HG03039 (cell line): ENCODE results near the gene NPHP1.
A peak's percentile ranks its signal among the peaks of the same experiment; 100 is the strongest.
"Not testable (repeated sequence)": the region's sequence is repeated elsewhere in the genome, so short reads cannot be mapped to it uniquely, and the experiment has no call there.

Experiments
- ATAC-seq: cut with Tn5 transposase; IDR thresholded peaks from one replicate; pipeline ENCODE4 v1.9.1; 2021; ENCODE audit warnings: mild to moderate bottlenecking, moderate library complexity; ENCODE audit not compliant: unreplicated experiment

NPHP1 gene

DNA sequence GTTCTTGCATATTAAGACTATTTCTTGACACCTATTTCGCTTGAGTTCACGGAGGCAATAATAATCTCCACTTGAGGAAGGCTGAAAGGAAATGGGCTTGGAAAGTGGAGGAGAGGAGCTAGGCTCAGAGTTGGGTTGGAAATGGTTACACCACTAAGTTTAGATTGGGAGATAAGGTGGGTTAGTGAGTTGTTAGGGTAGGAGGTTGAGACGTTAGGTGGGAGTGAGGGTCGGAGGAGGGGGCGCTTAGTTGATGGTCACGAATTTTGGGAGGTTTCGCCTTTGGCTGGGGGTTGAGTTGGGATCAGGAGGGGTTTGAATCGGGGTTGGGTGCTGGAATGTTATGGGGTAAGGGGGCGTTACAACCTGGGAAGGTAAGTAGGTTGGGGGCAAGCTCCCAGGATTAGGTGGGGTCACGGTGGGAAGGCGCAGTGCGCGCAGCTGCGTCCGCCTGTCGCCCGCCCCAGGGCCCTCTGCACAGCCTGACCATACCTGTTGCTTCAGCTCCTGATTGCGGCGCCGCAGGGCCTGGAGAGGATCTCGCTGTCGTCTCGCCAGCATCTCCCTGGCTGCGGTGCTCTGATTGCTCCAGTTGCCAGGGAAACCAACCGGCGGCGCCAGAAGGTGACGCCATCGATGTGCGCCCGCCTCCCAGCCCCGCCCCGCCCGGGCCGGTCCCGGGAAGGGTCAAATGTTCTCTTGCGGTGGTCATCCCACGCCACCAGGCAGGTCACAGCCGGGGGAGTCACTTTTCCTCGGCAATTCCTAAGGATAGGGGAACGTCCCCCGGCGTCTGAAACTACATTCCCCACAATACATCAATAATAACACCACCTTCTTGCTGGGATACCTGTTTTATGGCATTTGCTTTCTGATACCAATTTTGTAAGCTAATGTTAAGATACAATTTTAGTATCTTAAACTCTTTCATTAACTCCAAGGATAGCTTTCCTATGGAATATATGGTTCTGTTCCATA, at the start of gene NPHP1:
Gene NPHP1, minus strand, starts transcription at position 606 of the 978 bp plus-strand sequence. Its CDS starts 45 bp downstream, at position 561.
- peak; percentile 92 for ATAC-seq

- not testable (repeated sequence) for ATAC-seq
Measured at GRCh38 chr2:110248081-110248795, 43.4 kb upstream of the NPHP1 start.

GRCh38 chr2:110245488-110246435, 40.9 kb upstream of the NPHP1 start:
- ATAC-seq, result not testable (repeated sequence)

DNA sequence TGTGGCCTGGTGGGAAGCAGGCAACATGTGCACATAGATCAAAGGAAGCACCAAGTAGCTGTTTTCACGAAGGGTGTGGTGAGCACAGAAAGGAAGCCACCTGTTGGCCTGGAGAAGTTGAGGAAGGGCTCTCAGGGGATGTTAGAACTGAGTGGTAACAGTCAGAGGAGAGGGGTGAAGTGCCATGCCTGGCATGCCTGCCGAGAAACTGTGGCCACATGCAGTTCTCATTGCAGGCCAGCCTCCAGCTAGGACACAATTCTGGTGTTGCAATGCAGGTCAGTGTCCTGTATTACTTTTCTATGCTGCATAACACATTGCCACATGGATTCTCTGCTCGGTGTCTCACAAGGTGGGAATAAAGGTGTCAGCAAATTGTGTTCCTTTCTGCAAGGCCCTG, 38.5 kb upstream of the NPHP1 start:
- ATAC-seq, result not testable (repeated sequence)

DNA sequence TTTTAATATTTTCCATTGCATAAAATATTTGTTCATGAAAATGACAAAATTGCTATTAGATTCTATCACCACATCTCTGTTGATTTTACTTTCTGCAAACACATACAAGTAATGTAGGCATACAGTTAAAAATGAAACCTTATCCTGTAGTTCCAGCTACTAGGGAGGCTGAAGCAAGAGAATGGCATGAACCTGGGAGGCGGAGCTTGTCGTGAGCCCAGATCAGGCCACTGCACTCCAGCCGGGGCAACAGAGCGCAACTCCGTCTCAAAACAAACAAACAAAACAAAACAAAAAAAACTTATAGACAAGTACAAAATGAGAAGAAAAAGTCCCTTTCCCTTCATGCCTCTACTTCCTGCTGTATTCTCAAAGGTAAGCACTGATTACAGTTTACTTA, 29.7 kb upstream of the NPHP1 start:
- ATAC-seq, result not testable (repeated sequence)

- not testable (repeated sequence) for ATAC-seq
Measured at GRCh38 chr2:110229886-110230285, 25.1 kb upstream of the NPHP1 start.

GRCh38 chr2:110222626-110223025, 17.8 kb upstream of the NPHP1 start:
- not testable (repeated sequence) for ATAC-seq

GRCh38 chr2:110221938-110222337, 17.1 kb upstream of the NPHP1 start:
- no peak for ATAC-seq

- no peak for ATAC-seq
Measured at GRCh38 chr2:110220190-110220564, 15.4 kb upstream of the NPHP1 start.

DNA sequence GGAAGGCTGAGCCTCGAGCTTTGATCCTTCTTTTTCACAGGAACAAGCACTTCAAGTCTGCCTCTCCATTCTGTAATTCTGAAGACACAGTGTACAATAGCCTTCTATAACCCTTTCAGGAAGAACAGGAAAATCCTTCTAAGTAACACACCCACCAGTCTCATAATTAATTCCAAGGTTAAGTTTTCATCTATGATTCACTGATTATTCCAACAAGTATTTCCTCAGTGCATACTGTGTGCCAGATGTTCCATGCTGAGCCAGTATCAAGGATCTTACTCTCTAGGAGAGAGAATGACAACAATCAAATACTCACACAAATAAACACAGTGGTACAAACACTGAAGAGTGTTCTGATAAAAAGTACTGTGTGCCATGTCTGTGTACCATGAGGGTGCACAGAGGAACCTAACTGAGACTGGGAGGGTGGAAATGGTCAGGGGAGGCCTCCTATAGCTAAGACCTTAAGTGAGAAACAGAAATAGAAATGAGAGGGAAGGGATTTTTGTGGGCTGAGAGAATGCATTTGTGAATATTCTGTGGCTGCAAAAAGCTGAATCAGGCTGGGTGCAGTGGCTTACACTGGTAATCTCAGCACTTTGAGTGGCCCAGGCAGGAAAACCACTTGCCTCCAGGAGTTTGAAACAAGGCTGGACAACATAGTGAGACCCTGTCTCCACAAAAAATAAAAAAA, 14.8 kb upstream of the NPHP1 start:
- ATAC-seq, result no peak

DNA sequence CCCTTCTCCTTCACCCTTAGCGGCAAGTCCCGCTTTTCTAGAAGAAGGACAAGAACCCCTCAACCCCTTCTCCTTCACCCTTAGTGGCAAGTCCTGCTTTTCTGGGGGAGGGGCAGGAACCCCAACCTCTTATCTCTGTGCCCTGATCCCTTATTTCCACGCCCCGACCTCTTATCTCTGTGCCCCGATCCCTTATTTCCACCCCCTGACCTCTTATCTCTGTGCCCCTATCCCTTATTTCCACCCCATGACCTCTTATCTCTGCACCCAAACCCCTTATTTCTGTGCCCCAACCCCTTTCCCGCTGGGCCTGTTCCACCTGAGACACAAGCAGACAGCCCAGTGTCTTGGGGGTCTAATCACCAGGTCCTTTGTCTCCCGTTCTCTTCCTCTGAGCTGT, 14.1 kb upstream of the NPHP1 start:
- not testable (repeated sequence) for ATAC-seq

DNA sequence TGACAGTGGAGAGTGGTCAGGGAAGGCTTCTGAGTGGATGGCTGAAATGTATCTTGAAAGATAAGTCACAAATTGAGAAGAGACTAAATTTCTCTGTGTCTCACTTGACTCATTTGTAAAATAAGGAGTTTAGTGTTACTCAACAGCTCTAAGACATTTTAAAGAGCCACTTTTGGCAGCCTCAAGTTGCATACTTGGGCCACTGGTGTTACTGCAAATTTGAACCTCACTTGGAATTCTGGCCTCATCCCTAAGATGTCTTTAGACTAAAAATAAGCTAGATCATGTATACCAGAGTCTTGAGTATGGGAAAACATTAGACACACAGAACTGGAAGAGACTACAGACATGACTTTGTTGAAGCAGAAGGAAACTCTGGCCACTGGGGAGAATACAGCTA, 12.0 kb upstream of the NPHP1 start:
- no peak for ATAC-seq

DNA sequence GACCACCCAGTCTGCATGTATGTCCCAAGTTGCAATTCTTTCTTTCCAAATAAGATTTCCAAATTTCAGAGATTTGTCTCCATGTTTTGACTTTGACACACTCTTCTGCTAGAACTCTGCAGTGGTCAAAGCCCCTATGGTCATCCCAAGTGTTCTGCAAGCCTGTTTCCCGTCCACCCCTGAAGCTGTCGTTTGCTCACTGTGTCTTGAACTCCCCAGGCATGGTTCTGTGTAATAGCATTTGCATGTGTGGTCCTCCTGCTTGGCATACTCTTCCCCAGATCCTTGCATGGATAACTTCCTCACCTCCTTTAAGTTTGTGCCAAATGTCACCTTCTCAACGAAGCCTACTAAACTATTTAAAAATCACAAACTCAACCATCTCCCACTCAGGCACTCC, 11.4 kb upstream of the NPHP1 start:
- ATAC-seq, result no peak

DNA sequence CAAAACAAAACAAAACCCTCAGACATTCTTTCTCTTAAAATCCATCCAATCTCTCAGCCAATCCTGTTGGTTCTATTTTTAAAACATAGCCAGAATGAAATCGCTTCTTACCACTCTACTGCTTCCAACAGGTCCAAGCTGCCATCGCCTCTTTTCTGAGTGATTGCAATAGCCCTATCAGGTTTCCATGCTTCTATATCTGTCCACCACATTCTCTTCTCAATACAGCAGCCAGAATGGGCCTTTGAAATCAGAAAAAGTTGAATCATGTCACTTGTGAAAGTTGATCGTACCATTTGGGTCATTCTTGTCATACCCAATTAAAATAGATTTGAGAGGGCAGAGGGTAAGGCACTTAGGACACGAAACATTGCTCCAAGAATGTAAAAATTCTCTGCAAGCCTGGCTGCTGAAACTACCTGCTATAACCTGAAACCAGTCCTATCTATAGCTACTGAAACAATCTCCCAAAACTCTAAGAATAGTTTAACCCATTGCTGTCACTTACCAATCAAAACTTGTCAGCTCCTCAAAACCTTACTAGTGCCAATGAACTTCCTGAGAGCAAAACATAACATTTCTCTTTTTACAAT, 10.8 kb upstream of the NPHP1 start:
- no peak for ATAC-seq

DNA sequence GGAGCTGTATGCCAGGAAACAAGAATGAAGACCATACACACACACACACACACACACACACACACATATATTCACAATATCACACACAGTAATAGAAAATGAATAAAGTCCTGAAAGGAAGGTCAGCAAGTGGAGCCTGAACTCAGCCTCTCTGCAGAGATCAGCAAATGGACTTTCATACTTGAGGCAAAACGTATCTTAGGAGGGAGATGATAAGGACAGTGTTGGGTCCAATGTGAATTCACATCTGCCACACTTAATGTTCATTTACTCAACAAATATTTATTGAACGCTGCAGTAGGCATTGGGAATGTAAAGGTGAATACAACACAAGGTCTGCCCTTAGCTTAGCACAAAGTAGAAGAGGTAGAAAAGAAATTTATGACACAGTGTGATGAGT, 10.3 kb upstream of the NPHP1 start:
- no peak for ATAC-seq

- not testable (repeated sequence) for ATAC-seq
Measured at GRCh38 chr2:110213522-110213921, 8.7 kb upstream of the NPHP1 start.

DNA sequence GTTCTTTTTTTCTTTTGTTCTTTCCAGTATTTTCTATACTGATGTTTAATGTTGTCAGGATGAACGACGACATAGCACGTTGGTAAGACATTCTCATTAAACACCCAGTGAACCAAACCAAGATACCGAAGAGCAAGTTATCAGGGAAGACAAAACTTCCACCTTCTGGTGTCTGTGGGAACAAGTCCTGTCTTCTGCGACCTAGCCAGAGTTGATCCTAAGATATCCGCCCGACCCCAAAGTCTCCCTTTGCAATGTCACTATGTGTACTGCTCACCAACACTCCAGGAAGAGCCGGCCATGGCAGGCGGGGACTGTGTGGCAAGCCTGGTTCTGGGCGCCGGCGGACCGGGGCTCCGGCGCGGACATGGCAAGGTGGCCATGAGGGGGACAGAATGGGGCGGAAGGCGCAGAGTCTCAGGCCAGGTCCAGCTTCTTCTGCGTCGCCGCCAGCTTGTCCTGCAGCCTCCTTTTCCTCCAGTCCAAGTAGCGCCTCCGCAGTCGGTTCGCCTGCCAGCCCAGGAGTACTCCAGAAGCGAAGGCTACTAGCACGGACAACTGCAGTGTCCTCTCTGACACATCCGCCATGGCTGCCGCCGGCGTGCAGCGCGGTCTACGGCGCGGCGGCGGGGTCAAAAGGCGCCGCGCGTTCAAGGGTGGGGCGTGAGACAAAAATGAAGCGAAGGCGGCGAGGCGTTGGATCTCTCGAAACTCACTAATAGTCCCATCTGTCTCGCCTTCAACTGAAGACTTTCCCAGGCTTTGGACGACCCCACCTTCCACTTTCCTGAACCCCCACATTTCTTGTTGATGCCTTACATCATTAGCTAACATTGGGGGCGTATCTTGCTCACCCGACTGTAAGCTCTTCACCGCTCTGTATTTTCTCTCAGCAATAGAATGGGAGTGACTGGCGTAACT, 7.4 kb upstream of the NPHP1 start, which contains the start of gene MTLN:
Gene MTLN, minus strand, starts transcription at position 610 of the 921 bp plus-strand sequence. Its CDS starts 22 bp downstream, at position 588.
- ATAC-seq, result peak; percentile 82

- ATAC-seq, result no peak
Measured at GRCh38 chr2:110205660-110206455, 1.0 kb upstream of the NPHP1 start.
